Testis (tissue), 2 donors: ENCODE data around the gene IFNE.

Source experiments
- CTCF ChIP-seq, 3 experiments: fragments of 450-650 bp in 2 of 3; fragments of 200-600 bp in 1 of 3; sonication (generic) in 1 of 3; IDR thresholded peaks; one replicate each; pipeline ENCODE4 v1.5.1; 2016 to 2019; ENCODE audit warnings: antibody characterized with exemption in 3 of 3, mild to moderate bottlenecking in 2 of 3, moderate library complexity in 1 of 3
- POLR2A ChIP-seq: fragments of 450-650 bp; IDR thresholded peaks from one replicate; pipeline ENCODE4 v1.6.1; 2017; ENCODE audit warnings: antibody characterized with exemption, mild to moderate bottlenecking, moderate library complexity

GRCh38 chr9:21502586-21502985, 20.5 kb upstream of the IFNE start:
- TF ChIP-seq CTCF (IDR thresholded peaks at IDR 0.05) (no peak), POLR2A (no peak)
